HG02759 (cell line): ENCODE measurements around the gene FBN3.
"Not testable (repeated sequence)": the region's sequence is repeated elsewhere in the genome, so short reads cannot be mapped to it uniquely, and the experiment has no call there.

Experiments
- ATAC-seq: cut with Tn5 transposase; IDR thresholded peaks from one replicate; pipeline ENCODE4 v1.9.1; 2021; ENCODE audit warnings: mild to moderate bottlenecking, moderate library complexity; ENCODE audit not compliant: unreplicated experiment

The FBN3 gene

GRCh38 chr19:8064911-8065874 is 84.2 kb downstream of the FBN3 start:
- ATAC-seq = no peak

DNA sequence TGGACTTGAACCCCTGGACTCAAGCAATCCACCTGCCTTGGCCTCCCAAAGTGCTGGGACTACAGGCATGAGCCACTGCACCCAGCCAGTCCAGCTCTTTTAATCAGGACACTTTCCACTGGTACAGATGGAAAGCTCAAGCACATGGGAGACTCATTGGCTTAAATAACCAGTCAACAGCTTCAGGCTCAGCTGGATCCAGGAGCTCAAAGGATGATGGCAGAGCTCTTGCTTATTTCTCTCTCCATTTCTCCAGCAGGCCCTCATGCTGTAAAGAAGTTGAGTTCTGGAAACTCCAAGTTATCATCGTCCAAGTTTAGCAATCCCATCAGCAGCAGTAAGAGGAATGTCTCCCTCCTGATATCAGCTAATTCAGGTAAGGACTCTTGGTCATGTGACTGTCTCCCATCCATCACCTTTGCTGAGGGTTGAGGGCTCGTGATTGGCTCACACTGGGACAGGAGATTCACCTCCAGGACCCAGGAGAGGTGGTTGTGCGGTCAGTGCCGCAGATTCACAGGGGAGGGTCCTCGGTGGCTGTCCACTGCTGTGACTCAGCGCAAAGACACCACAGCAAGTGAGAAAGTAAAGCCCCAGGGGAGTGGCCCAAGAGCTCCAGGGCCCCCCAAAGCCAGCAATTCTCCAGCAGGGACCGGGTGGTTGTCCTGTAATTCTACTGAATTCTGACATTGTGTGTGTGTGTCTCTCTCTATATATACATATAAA is 91.7 kb downstream of the FBN3 start:
- ATAC-seq = no peak

GRCh38 chr19:8056533-8056932 is 92.9 kb downstream of the FBN3 start:
- no peak for ATAC-seq

DNA sequence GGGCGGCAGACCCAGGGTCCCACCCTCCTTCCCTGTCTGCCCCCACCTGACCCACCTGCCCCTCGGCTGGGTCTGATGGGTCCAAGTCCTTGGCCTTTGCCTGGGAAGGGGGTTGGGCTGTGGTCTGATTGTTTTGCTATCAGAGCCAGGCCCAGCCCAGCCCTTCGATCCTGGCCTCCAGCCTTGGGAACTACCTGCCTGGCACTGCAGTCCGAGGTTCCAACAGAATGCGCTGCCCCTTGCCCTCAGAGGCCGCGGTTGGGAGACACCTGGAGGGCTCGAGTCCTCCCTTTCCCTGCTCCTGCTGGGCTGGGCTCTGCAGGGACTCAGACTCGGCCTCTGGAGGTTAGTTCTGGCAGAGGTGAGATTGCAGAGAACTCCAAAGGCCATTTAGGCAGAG is 95.2 kb downstream of the FBN3 start:
- no peak for ATAC-seq

GRCh38 chr19:8052464-8052859 is 96.9 kb downstream of the FBN3 start, which contains the start of gene CCL25:
Gene CCL25 (plus strand): TSS chr19:8052760. CDS start chr19:8053050, 290 bp downstream.
- no peak for ATAC-seq

GRCh38 chr19:8050274-8051096 is 98.9 kb downstream of the FBN3 start:
- ATAC-seq = peak; percentile 91

DNA sequence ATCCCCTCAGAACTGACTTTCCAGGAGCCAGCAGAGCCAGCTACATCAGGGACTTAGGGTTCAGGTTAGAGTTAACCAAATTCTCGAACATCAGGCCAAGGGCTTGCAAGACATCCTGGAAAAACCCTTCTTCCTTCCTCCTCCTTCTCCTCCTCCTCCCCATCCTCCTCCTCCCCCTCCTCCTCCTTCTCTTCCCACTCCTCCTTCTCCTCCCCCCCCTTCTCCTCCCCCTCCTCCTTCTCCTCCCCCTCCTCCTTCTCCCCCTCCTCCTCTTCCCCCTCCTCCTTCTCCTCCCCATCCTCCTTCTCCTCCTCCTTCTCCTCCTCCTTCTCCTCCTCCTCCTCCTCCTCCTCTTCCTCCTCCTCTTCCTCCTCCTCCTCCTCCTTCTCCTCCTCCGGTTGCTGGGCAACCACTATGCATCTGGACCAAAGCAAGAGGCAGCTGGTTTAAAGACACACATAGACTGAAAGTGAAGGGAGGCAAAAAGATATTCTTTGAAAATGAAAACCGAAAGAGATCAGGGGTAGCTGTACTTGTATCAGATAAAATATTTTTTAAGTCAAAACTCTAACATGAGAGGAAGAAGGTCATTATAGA is 102.7 kb downstream of the FBN3 start:
- no peak for ATAC-seq

DNA sequence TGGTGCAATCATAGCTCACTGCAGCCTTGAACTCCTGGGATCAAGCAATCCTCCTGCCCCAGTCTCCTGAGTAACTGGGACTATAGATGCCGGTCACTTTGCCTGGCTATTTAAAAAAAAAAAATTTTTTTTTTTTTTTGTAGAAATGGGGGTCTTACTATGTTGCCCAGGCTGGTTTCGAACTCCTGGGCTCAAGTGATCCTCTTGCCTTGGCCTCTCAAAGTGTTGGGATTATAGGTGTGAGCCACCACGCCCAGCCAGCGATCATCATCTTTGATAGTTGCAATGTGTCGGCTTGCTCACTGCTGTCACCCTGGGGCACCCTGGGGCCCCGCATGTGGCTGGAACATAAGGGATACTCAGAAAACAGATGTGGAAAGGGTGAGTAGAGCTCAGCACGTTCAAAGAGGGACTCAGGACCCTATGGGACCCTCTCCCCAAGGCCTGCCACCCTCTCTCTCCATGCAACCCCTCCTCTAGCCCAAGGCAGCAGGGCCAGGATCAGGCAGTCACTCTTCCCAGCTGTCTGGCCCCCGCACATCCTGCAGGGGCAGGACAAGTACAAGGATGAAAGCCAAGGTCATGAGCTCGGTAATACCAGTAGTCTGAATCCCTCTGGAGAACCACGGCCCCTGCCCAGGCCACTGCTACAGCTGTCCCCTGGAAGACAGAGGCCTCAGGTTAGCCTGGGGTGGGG is 103.4 kb downstream of the FBN3 start:
- ATAC-seq = no peak

GRCh38 chr19:8044018-8044417 is 105.4 kb downstream of the FBN3 start:
- no peak for ATAC-seq

DNA sequence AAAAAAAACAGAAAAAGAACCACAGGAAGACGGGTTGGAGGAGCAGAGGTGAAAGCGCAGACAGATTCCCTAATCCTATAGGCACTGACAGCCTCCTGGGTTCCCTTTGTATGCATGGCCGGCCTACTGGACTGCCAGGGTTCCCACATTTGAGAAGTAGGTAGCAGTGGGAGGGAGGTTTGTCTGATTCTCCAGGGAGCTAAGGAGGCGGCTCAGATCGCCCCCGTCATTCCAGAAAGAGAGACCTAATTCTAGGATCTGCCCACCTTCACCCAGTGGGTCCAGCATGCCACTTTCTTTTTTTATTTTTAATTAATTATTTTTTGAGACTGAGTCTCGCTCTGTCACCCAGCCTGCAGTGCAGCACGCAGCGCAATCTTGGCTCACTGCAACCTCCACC is 106.5 kb downstream of the FBN3 start:
- no peak for ATAC-seq

GRCh38 chr19:8041531-8041931 is 107.9 kb downstream of the FBN3 start:
- ATAC-seq = no peak

GRCh38 chr19:8039231-8039630 is 110.2 kb downstream of the FBN3 start:
- no peak for ATAC-seq

- ATAC-seq = no peak
These were observed 110.6 kb downstream of the FBN3 start for GRCh38 chr19:8038815-8039214.

GRCh38 chr19:8036434-8037099 is 112.8 kb downstream of the FBN3 start:
- ATAC-seq = no peak

DNA sequence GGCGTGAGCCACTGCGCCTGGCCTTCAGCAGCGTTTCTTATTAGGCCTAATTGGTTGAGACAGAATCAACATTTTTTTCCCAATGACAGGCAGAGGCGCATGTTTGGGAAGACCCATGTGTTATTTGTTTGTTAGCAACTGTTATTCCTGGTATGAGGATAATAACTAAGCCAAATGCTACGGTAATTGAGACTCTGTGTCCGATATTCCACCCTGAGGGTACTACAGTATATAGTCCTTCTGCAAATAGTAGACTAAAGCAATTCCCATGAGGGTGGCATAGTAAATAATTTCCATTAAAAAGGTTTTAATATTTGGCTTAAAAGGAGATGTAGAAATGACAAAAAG is 115.2 kb downstream of the FBN3 start:
- no peak for ATAC-seq

GRCh38 chr19:8033287-8034177 is 115.9 kb downstream of the FBN3 start:
- not testable (repeated sequence) for ATAC-seq

DNA sequence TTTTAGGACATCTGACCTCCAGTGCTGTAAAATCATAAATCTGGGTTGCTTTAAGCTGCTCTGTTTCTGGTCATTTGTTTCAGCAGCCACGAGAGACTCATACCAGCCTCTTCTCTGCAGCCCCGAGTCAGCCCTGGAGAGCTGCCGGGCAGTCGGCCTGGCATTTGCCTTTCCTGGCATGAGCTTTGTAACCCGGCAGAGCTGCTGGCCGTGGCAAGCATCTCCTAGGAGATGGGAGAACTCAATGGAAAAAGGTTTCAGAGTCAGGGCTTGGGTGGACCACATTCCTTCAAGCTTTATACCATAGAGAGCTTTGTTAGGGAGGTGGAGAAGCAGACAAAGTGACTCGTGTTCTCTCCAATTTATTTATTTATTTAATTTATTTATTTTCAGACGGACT is 118.4 kb downstream of the FBN3 start:
- ATAC-seq = no peak

GRCh38 chr19:8028951-8029491 is 120.4 kb downstream of the FBN3 start:
- no peak for ATAC-seq
